Fibroblast of skin of back (primary cell): ENCODE results near the gene SSB. TPM values are rescaled to one million over a fixed set of nuclear protein-coding genes. Genes with fewer than 3 reads are reported as not detected.
"Not testable (repeated sequence)": the region's sequence is repeated elsewhere in the genome, so short reads cannot be mapped to it uniquely, and the experiment has no call there.

Experiments
- DNase-seq: peaks from one replicate; pipeline ENCODE4 v3.0.0-alpha.2; 2013
- polyA plus RNA-seq, 2 experiments: library from polyadenylated mRNA; unstranded; fragments of 120-200 nt; gene quantifications; one replicate each; pipeline ENCODE4 v1.2.1, GENCODE V29; 2013; ENCODE audit not compliant: insufficient read length in 2 of 2

Gene SSB
- 140 TPM for polyA plus RNA-seq (2013, experiment 1 of 2; ENCODE audit: insufficient read length)
- 127 TPM for polyA plus RNA-seq (2013, experiment 2 of 2; ENCODE audit: insufficient read length)

- peak; percentile 91 for DNase-seq
Measured at GRCh38 chr2:169798718-169799592, at the start of gene SSB. Gene SSB, plus strand, starts transcription at chr2:169798871. Its CDS starts 2,090 bp downstream, at chr2:169800961.

GRCh38 chr2:169752752-169753151, 45.9 kb upstream of the SSB start:
- DNase-seq = no peak

- DNase-seq = no peak
Measured at GRCh38 chr2:169755083-169755870, 43.4 kb upstream of the SSB start.

- DNase-seq = no peak
Measured at GRCh38 chr2:169756342-169756741, 42.3 kb upstream of the SSB start.

GRCh38 chr2:169757356-169757755, 41.3 kb upstream of the SSB start:
- no peak for DNase-seq

- DNase-seq = no peak
Measured at GRCh38 chr2:169757778-169758177, 40.9 kb upstream of the SSB start.

- no peak for DNase-seq
Measured at GRCh38 chr2:169759987-169760386, 38.7 kb upstream of the SSB start.

GRCh38 chr2:169760798-169761197, 37.9 kb upstream of the SSB start:
- DNase-seq = not testable (repeated sequence)

- no peak for DNase-seq
Measured at GRCh38 chr2:169761251-169761969, 37.3 kb upstream of the SSB start.

GRCh38 chr2:169761970-169762292, 36.7 kb upstream of the SSB start:
- DNase-seq = no peak

GRCh38 chr2:169765523-169765922, 33.1 kb upstream of the SSB start:
- peak; percentile 44 for DNase-seq

- peak; percentile 54 for DNase-seq
Measured at GRCh38 chr2:169767243-169767888, 31.3 kb upstream of the SSB start.

GRCh38 chr2:169768262-169768995, 30.2 kb upstream of the SSB start:
- no peak for DNase-seq

- no peak for DNase-seq
Measured at GRCh38 chr2:169771021-169771420, 27.6 kb upstream of the SSB start.

- DNase-seq = no peak
Measured at GRCh38 chr2:169771612-169772011, 27.1 kb upstream of the SSB start.

GRCh38 chr2:169772651-169773050, 26.0 kb upstream of the SSB start:
- DNase-seq = no peak

GRCh38 chr2:169775354-169775753, 23.3 kb upstream of the SSB start:
- DNase-seq = no peak

GRCh38 chr2:169775765-169776164, 22.9 kb upstream of the SSB start:
- peak; percentile 78 for DNase-seq

- DNase-seq = peak; percentile 57
Measured at GRCh38 chr2:169776252-169776761, 22.4 kb upstream of the SSB start.

- no peak for DNase-seq
Measured at GRCh38 chr2:169778446-169778845, 20.2 kb upstream of the SSB start.

- DNase-seq = no peak
Measured at GRCh38 chr2:169781249-169782013, 17.2 kb upstream of the SSB start.
